Epithelial cell of proximal tubule (primary cell): ENCODE results near the gene PDE4D. TPM values are rescaled to one million over a fixed set of nuclear protein-coding genes. Genes with fewer than 3 reads are reported as not detected.

Experiments
- DNase-seq: peaks from one replicate; pipeline ENCODE4 v3.0.0-alpha.2; 2011; ENCODE audit warnings: low read depth
- H3K4me3 ChIP-seq: 2 replicates; pipeline ENCODE4 v1.5.1; 2011; ENCODE audit warnings: low read depth, mild to moderate bottlenecking, low read length
- total RNA-seq: library from RNA; depleted of rRNA; stranded (reverse); fragments of >200 nt; gene quantifications from 2 replicates; pipeline ENCODE4 v1.2.3, GENCODE V29; 2015
- TF ChIP-seq, protein P1 (sequence below): conservative IDR thresholded peaks from 2 replicates; pipeline ENCODE4 v1.5.1; 2012; ENCODE audit warnings: low read depth, mild to moderate bottlenecking, low read length

Gene PDE4D
- total RNA-seq, 1 donor from 2014 or later, result 18.4 TPM

DNA sequence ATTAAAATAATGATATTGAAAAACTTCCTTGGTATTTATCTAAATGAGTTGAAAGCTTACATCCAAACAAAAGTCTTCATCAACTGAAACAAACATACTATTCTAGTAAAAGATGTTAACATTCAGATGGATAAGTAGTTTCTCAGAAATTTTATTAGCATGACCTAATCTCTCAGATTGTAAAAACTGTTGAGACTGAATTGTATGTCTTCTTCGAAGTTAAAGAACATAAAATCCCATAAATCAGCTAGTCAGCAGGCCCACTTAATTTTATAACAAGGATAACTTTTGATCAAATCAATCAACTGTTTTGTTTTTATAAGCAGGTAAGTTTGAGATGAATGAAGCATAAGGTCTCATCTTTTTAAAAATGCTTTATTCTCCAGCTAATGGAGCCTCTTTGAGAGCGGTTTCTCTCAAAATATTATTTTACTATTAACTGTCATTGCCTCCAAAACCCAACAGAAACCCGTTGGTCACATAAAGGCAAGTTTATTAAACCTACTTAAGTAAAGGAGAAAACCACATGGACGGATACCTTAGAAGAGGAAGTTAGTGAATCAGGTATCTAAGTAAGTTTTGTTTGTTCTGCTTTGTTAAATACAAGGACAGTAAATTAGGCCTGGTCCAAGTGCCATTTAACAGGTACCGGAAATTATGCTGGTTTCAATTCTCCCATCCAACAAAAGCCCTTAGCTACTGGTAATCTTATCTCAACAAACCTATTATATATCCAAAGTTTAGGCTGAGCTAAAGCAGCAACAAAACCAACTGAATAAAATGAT is 457.0 kb downstream of the PDE4D start:
- H3K4me3 ChIP-seq, result no peak overlapping the region
- DNase-seq, result no peak
- TF ChIP-seq, protein P1, sequence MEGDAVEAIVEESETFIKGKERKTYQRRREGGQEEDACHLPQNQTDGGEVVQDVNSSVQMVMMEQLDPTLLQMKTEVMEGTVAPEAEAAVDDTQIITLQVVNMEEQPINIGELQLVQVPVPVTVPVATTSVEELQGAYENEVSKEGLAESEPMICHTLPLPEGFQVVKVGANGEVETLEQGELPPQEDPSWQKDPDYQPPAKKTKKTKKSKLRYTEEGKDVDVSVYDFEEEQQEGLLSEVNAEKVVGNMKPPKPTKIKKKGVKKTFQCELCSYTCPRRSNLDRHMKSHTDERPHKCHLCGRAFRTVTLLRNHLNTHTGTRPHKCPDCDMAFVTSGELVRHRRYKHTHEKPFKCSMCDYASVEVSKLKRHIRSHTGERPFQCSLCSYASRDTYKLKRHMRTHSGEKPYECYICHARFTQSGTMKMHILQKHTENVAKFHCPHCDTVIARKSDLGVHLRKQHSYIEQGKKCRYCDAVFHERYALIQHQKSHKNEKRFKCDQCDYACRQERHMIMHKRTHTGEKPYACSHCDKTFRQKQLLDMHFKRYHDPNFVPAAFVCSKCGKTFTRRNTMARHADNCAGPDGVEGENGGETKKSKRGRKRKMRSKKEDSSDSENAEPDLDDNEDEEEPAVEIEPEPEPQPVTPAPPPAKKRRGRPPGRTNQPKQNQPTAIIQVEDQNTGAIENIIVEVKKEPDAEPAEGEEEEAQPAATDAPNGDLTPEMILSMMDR, result no peak

DNA sequence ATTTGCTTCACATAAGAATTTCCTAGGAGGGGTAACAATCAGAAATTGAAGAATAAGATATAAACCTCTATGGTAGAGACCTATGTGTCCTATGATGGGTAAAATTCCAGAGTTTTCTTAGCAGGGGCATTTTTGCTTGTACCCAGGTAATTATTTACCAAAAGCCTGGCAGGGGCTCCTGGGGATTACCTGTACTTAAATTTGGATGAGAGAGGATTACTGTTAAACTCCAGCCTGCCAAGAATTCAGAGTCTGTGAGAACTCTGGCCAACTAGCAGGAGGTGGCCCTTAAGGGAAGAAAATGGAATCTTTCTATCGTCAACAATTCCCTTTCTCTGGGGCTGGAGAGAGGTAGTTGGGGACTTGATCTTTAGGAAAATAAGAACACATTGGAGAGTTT is 460.4 kb downstream of the PDE4D start:
- TF ChIP-seq, protein P1, result no peak
- no peak for DNase-seq
- no peak overlapping the region for H3K4me3 ChIP-seq

DNA sequence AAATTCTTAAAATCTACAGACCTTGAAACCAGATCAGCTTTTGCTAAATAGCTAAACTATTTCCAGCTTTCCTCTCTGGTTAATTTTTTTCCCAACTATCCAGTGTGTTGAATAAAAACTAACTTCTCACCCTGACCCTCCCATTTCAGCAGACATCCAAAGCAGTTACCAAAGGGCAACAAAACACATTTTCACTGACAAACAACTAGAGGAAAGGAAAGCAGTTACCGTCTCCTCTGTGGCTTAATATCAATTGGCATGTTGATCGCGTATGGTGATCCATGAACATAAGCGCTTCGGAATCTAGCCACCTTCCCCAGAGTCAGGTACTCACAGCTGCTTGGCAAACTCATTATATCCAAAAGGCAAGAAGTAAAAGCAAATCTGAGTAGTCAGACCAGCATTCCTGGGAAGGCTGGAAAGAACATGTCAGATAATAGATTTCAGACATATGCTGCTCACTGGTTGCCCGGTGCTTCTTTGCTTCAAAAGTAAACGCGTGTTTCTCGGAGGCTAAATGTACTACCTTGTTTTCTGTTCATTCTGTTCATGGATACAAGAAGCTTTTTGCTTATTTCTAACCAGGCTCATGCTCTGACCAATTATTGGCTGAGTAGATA is 463.4 kb downstream of the PDE4D start:
- H3K4me3 ChIP-seq, result peak overlapping the region; percentile 42
- TF ChIP-seq, protein P1, result no peak
- DNase-seq, result peak; percentile 54

DNA sequence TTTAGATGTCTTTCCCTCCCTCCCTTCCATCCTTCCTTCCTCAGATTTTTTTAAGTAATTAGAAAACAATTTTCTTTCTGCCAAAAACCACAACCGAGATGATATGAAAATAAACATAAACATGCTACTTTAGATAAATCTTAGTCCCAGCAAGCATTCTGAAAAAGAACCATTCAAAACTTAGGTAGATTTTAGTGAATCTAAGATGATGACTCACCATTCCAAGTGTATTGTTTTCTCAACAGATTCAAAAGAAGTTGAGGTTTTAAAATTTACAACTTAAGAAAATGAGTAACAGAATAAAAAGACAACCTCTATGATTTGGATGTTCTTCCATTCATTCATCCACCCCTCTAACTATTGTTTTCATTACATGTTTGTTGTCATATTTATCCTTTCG is 465.1 kb downstream of the PDE4D start:
- TF ChIP-seq, protein P1, result no peak
- H3K4me3 ChIP-seq, result no peak overlapping the region
- no peak for DNase-seq

DNA sequence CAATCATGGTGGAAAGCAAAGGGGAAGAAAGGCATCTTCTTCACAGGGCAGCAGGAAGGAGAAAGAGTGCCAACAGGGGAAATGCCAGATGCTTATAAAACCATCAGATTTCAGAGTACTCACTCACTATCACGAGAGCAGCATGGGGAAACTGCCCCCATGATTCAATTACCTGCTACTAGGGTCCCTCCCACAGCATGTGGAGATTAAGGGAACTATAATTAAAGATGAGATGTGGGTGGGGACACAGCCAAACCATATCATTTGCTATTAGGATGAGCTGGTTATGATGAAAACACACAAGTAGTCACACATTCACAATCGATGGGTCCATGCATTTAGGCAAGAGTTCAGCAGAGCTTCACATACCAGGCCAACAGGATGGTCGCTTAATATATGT is 469.0 kb downstream of the PDE4D start:
- DNase-seq, result no peak
- H3K4me3 ChIP-seq, result no peak overlapping the region
- TF ChIP-seq, protein P1, result no peak

DNA sequence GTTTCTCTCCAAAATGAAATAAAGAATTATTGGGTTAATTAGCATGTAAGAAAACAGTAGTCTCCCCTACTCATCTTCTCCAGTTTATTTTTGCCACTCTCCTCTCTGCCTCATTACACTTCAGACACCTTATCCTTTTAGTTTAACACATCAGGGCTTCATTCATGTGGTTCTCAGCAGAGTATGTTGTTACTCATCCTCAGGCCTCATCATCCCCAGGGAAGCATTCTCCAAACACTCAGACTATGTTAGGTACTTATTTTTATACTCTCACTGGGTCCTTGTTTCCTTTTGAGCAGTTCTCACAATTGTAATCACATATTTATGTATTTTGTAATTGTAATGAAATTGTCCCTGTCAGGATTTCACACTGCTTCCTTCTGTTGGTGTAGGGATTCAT is 470.5 kb downstream of the PDE4D start:
- TF ChIP-seq, protein P1, result no peak
- no peak overlapping the region for H3K4me3 ChIP-seq
- no peak for DNase-seq
